SK-N-SH (cell line): ENCODE data around the gene SMPD2. TPM values are rescaled to one million over a fixed set of nuclear protein-coding genes. Genes with fewer than 3 reads are reported as not detected.

ENCODE experiments used
- CTCF ChIA-PET: fragments of 300-600, 350-600 bp; formaldehyde crosslinking; extraction: SDS; loops from one replicate; lab custom pipeline; 2021; lab: Yijun Ruan, JAX
- POLR2A ChIA-PET: fragments of 350-600 bp; sonication (Branson Sonifier 250); formaldehyde crosslinking; extraction: SDS; loops from one replicate; lab custom pipeline; 2020; ENCODE audit warnings: antibody characterized with exemption, inconsistent platforms; lab: Yijun Ruan, JAX
- DNase-seq: peaks from one replicate; pipeline ENCODE4 v3.0.0; 2012
- H2AFZ ChIP-seq: fragments of 200-600 bp; sonication (generic); 2 replicates; pipeline ENCODE4 v1.8.1; 2016; ENCODE audit warnings: antibody characterized with exemption, mild to moderate bottlenecking, low read depth
- H3F3A ChIP-seq: fragments of 200-600 bp; sonication (generic); replicated peaks from 2 replicates; pipeline ENCODE3; 2016; ENCODE audit warnings: antibody characterized with exemption, mild to moderate bottlenecking; ENCODE audit not compliant: insufficient read depth
- H3K27ac ChIP-seq, 2 experiments: fragments of 200-500 bp in 1 of 2; fragments of 200-600 bp in 1 of 2; sonication (Bioruptor generic) in 1 of 2; sonication (generic), shearing (Covaris generic) in 1 of 2; 2 replicates each; pipeline versions ENCODE4 v1.5.1 to v1.6.1; 2014 to 2016; ENCODE audit warnings: low read depth in 2 of 2, inconsistent platforms in 1 of 2, low read length in 1 of 2, mild to moderate bottlenecking in 1 of 2, mixed read lengths in 1 of 2
- H3K27me3 ChIP-seq: fragments of 200-600 bp; sonication (generic), shearing (Covaris generic); 2 replicates; pipeline ENCODE4 v1.6.1; 2016; ENCODE audit warnings: mixed run types; ENCODE audit not compliant: insufficient read depth
- H3K36me3 ChIP-seq, 2 experiments: fragments of 200-500 bp in 1 of 2; fragments of 200-600 bp in 1 of 2; sonication (Bioruptor generic) in 1 of 2; sonication (generic) in 1 of 2; replicated peaks in 1 of 2; 2 replicates each; pipeline versions ENCODE3 to v1.5.1; 2014 to 2016; ENCODE audit warnings: low read length in 1 of 2, mild to moderate bottlenecking in 1 of 2; ENCODE audit not compliant: insufficient read depth in 2 of 2, control insufficient read depth in 1 of 2
- H3K4me1 ChIP-seq, 2 experiments: fragments of 200-500 bp in 1 of 2; fragments of 200-600 bp in 1 of 2; sonication (Bioruptor generic) in 1 of 2; sonication (generic), shearing (Covaris generic) in 1 of 2; 2 replicates each; pipeline versions ENCODE4 v1.5.1 to v1.6.1; 2014 to 2016; ENCODE audit warnings: low read depth in 1 of 2, low read length in 1 of 2, mixed run types in 1 of 2; ENCODE audit not compliant: insufficient read depth in 2 of 2, control insufficient read depth in 1 of 2
- H3K4me2 ChIP-seq: fragments of 200-600 bp; sonication (generic), shearing (Covaris generic); 2 replicates; pipeline ENCODE4 v1.6.1; 2017; ENCODE audit warnings: mixed run types
- H3K4me3 ChIP-seq, 2 experiments: fragments of 200-500 bp in 1 of 2; fragments of 200-600 bp in 1 of 2; sonication (Bioruptor generic) in 1 of 2; sonication (generic), shearing (Covaris generic) in 1 of 2; 2 replicates each; pipeline versions ENCODE4 v1.5.1 to v1.8.1; 2014 to 2016; ENCODE audit warnings: low read depth in 2 of 2, inconsistent platforms in 1 of 2, low read length in 1 of 2, mild to moderate bottlenecking in 1 of 2, mixed read lengths in 1 of 2, moderate library complexity in 1 of 2
- H3K79me2 ChIP-seq: fragments of 200-600 bp; sonication (generic); 2 replicates; pipeline ENCODE4 v1.8.1; 2017; ENCODE audit warnings: mild to moderate bottlenecking; ENCODE audit not compliant: insufficient read depth
- H3K9ac ChIP-seq: fragments of 200-600 bp; sonication (generic); 2 replicates; pipeline ENCODE4 v1.6.1; 2017; ENCODE audit warnings: mixed run types
- H3K9me2 ChIP-seq: fragments of 200-600 bp; sonication (generic); 2 replicates; pipeline ENCODE4 v1.6.1; 2017; ENCODE audit warnings: mixed run types
- H3K9me3 ChIP-seq: fragments of 200-600 bp; sonication (generic); 2 replicates; pipeline ENCODE4 v1.6.1; 2017; ENCODE audit warnings: mixed run types, mild to moderate bottlenecking, moderate library complexity
- H4K20me1 ChIP-seq: fragments of 200-600 bp; sonication (generic); 2 replicates; pipeline ENCODE4 v1.6.1; 2017; ENCODE audit warnings: mild to moderate bottlenecking, mixed run types; ENCODE audit not compliant: insufficient read depth
- ELF1 ChIP-seq: IDR thresholded peaks from 2 replicates; pipeline ENCODE4 v1.4.0; 2012
- EP300 ChIP-seq, 2 experiments: IDR thresholded peaks; 2 replicates each; pipeline versions ENCODE4 v1.4.0 to v1.6.1; 2012; ENCODE audit warnings: borderline replicate concordance in 1 of 2, low read depth in 1 of 2, low read length in 1 of 2
- FOSL2 ChIP-seq: IDR thresholded peaks from 2 replicates; pipeline ENCODE4 v1.4.0; 2012; ENCODE audit warnings: low read depth, mild to moderate bottlenecking, moderate library complexity, borderline replicate concordance
- FOXM1 ChIP-seq: IDR thresholded peaks from 2 replicates; pipeline ENCODE4 v1.4.0; 2012; ENCODE audit warnings: low read depth, mild to moderate bottlenecking
- JUND ChIP-seq: IDR thresholded peaks from 2 replicates; pipeline ENCODE4 v1.4.0; 2012
- MEF2A ChIP-seq: IDR thresholded peaks from 2 replicates; pipeline ENCODE4 v1.4.0; 2012; ENCODE audit warnings: low read depth, borderline replicate concordance
- NFIC ChIP-seq: IDR thresholded peaks from 2 replicates; pipeline ENCODE4 v1.4.0; 2012; ENCODE audit warnings: borderline replicate concordance
- NRF1 ChIP-seq: IDR thresholded peaks from 2 replicates; pipeline ENCODE4 v1.6.1; 2012; ENCODE audit warnings: low read depth, mild to moderate bottlenecking, low read length
- POLR2AphosphoS5 ChIP-seq: IDR thresholded peaks from 2 replicates; pipeline ENCODE4 v1.6.1; 2012; ENCODE audit warnings: low read depth, low read length
- RCOR1 ChIP-seq: fragments of 150-350 bp; IDR thresholded peaks from 2 replicates; pipeline ENCODE4 v1.6.1; 2017; ENCODE audit warnings: antibody characterized with exemption, low read length
- RFX5 ChIP-seq: IDR thresholded peaks from 2 replicates; pipeline ENCODE4 v1.6.1; 2012; ENCODE audit warnings: mild to moderate bottlenecking, improper control_type of control experiment, low read length
- RXRA ChIP-seq: IDR thresholded peaks from 2 replicates; pipeline ENCODE4 v1.4.0; 2012; ENCODE audit warnings: low read depth, mild to moderate bottlenecking, borderline replicate concordance
- SIN3A ChIP-seq: IDR thresholded peaks from 2 replicates; pipeline ENCODE4 v1.6.1; 2012; ENCODE audit warnings: low read depth, mild to moderate bottlenecking, low read length, moderate library complexity, borderline replicate concordance
- TAF1 ChIP-seq: IDR thresholded peaks from 2 replicates; pipeline ENCODE4 v1.6.1; 2012; ENCODE audit warnings: low read depth, mild to moderate bottlenecking, low read length, moderate library complexity, borderline replicate concordance
- TCF12 ChIP-seq: IDR thresholded peaks from 2 replicates; pipeline ENCODE4 v1.4.0; 2012
- TEAD4 ChIP-seq: IDR thresholded peaks from 2 replicates; pipeline ENCODE4 v1.4.0; 2012; ENCODE audit warnings: mild to moderate bottlenecking, borderline replicate concordance; ENCODE audit not compliant: insufficient read depth
- USF2 ChIP-seq: fragments of 150-350 bp; IDR thresholded peaks from 2 replicates; pipeline ENCODE4 v1.6.1; 2017; ENCODE audit warnings: antibody characterized with exemption, low read length, low read depth, borderline replicate concordance
- ZBTB33 ChIP-seq: IDR thresholded peaks from 2 replicates; pipeline ENCODE4 v1.4.0; 2012; ENCODE audit warnings: low read depth, borderline replicate concordance
- WGBS: methylation state at CpG from one replicate; pipeline ENCODE4 v1.1.6; 2017; ENCODE audit warnings: low lambda C conversion rate; 5-methylcytosine and 5-hydroxymethylcytosine counted together
- polyA plus RNA-seq, 3 experiments: library from polyadenylated mRNA; depleted of rRNA; stranded (reverse); fragments of >200 nt; gene quantifications; 2 replicates each; pipeline ENCODE4 v1.2.3, GENCODE V29; 2012
- TF ChIP-seq, protein P1 (sequence below): IDR thresholded peaks from 2 replicates; pipeline ENCODE4 v1.4.0; 2012; ENCODE audit warnings: low read depth, borderline replicate concordance
- TF ChIP-seq, protein P2 (sequence below): IDR thresholded peaks from 2 replicates; pipeline ENCODE4; 2012

Gene SMPD2
- polyA plus RNA-seq, 1 of the 3 experiments (the other 2 are of a cell fraction) = 9.7 TPM

DNA sequence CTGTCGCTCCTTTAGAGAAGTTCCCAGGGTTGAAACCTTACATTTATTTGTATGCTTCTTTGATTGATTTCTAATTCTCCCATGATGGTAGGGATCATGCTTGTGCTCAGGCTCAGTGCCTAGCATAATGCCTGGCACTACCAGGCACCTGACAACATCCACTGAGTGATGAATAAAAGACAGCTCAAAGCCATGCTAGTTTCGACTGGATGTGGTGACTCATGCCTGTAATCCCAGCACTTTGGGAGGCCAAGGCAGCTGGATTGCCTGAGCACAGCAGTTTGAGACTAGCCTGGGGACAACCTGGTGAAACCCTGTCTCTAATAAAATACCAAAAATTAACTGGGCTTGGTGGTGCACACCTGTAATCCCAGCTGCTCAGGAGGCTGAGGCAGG, 46.6 kb upstream of the SMPD2 start:
- Histone ChIP-seq H3K79me2 (no peaks in the 10 kb centered on the region), H3F3A (no peaks in the 10 kb centered on the region), H3K4me1 (peaks cover 2 to 7% of the 10 kb centered on the region in 2 experiments; a peak in 2 of 4 replicates), H3K27me3 (no peaks in the 10 kb centered on the region), H3K4me3 (no peak overlapping the region), H2AFZ (no peak overlapping the region), H4K20me1 (no peaks in the 10 kb centered on the region), H3K9me3 (no peaks in the 10 kb centered on the region)
- POLR2A ChIA-PET = no interaction called here
- CTCF ChIA-PET = interaction anchor here (4.3 kb wide), 1 partner anchor 10 kb away, joined by 34 read pairs; the partner anchor contains the start of gene CD164
- 53% methylated on average over 2 of the region's 2 CpGs for WGBS
- TF ChIP-seq, protein P1, sequence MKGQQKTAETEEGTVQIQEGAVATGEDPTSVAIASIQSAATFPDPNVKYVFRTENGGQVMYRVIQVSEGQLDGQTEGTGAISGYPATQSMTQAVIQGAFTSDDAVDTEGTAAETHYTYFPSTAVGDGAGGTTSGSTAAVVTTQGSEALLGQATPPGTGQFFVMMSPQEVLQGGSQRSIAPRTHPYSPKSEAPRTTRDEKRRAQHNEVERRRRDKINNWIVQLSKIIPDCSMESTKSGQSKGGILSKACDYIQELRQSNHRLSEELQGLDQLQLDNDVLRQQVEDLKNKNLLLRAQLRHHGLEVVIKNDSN = no peak
- TF ChIP-seq, protein P2, sequence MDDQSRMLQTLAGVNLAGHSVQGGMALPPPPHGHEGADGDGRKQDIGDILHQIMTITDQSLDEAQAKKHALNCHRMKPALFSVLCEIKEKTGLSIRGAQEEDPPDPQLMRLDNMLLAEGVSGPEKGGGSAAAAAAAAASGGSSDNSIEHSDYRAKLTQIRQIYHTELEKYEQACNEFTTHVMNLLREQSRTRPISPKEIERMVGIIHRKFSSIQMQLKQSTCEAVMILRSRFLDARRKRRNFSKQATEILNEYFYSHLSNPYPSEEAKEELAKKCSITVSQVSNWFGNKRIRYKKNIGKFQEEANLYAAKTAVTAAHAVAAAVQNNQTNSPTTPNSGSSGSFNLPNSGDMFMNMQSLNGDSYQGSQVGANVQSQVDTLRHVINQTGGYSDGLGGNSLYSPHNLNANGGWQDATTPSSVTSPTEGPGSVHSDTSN = 0 out of 2 replicates have a peak, but pooled peaks have one; percentile 18
- TF ChIP-seq TAF1 (no peak), NFIC (no peak), MEF2A (no peak), POLR2AphosphoS5 (no peak), FOSL2 (peak; percentile 26; the same call in 1 of the 2 replicates), ZBTB33 (no peak), EP300 (IDR thresholded peaks at IDR 0.05; ENCODE audit: borderline replicate concordance in 1 of 2, low read depth in 1 of 2, low read length in 1 of 2) (no peak)
- TF ChIP-seq, all 33 proteins: peak for 2
- H3K9me2 ChIP-seq = no peaks in the 10 kb centered on the region
- DNase-seq = no peak
- H3K9ac ChIP-seq = no peak overlapping the region
- no peak overlapping the region for H3K4me2 ChIP-seq
- H3K27ac ChIP-seq = no peak overlapping the region
- no peaks in the 10 kb centered on the region for H3K36me3 ChIP-seq

DNA sequence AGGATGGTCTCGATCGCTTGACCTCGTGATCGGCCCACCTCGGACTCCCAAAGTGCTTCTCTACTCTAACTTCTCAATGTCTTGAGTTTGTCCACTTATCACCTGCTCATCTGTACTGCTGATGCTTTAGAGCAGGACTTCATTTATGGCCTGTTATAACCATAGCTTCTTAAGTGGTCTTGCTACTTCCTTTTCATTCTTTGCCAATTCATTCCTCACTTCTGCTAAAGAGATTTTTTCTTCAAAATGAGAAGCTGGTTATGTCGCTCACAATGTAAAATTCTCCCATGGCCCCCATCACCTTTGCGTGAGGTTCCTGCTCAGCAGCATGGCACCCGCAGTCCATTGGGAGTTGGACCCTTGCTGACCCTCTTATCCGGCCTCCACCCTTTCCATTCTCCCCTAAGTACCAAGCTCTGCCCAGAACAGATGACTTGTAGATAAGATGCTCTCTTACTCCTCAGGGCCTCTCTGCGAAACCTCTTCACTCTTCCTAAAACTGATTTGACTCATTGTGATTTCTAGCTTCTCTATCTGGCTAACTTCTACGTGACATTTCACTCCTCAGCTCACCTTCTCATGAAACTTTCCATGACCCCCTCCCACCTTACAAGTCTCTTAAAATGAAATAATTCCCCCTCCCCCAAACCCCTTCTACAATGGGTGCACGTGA, 44.3 kb upstream of the SMPD2 start:
- Histone ChIP-seq H3K9ac (no peak overlapping the region), H3K79me2 (no peaks in the 10 kb centered on the region), H3F3A (no peaks in the 10 kb centered on the region), H3K27ac (no peak overlapping the region), H3K27me3 (no peaks in the 10 kb centered on the region), H3K9me3 (no peaks in the 10 kb centered on the region), H3K4me2 (no peak overlapping the region), H3K4me3 (no peak overlapping the region), H3K4me1 (no peaks in the 10 kb centered on the region), H2AFZ (no peak overlapping the region), H3K36me3 (no peaks in the 10 kb centered on the region), H4K20me1 (no peaks in the 10 kb centered on the region), H3K9me2 (no peaks in the 10 kb centered on the region)
- DNase-seq = no peak
- CTCF ChIA-PET = interaction anchor here (1.3 to 2.5 kb wide), 3 partner anchors 12 to 208 kb away, joined by 3 to 22 read pairs (median 7); partner anchors contain the start of gene CD164
- WGBS = 89% methylated on average over 12 of the region's 12 CpGs
- POLR2A ChIA-PET = no interaction called here
- TF ChIP-seq JUND (no peak), TEAD4 (no peak), FOSL2 (no peak), NRF1 (no peak), SIN3A (no peak), RFX5 (no peak), RXRA (no peak), ELF1 (no peak), FOXM1 (no peak), USF2 (no peak), POLR2AphosphoS5 (no peak), TCF12 (no peak), NFIC (no peak), RCOR1 (no peak), ZBTB33 (no peak)
